H9 (cell line): ENCODE data around the gene STYXL2. TPM values are rescaled to one million over a fixed set of nuclear protein-coding genes. Genes with fewer than 3 reads are reported as not detected.

Experiments
- DNase-seq: peaks from one replicate; pipeline ENCODE4 v3.0.0-alpha.2; 2017
- H2AFZ ChIP-seq: one replicate; pipeline ENCODE4 v1.6.1; 2013; ENCODE audit warnings: mild to moderate bottlenecking, low read length, control low read depth, moderate library complexity
- H2AK5ac ChIP-seq: 2 replicates; pipeline ENCODE4 v1.6.1; 2013; ENCODE audit warnings: low read length, control low read depth, mixed read lengths; ENCODE audit not compliant: insufficient read length
- H2BK120ac ChIP-seq: one replicate; pipeline ENCODE4 v1.6.1; 2013; ENCODE audit warnings: low read depth, mild to moderate bottlenecking, low read length, control low read depth, inconsistent platforms; ENCODE audit not compliant: poor library complexity, severe bottlenecking
- H2BK12ac ChIP-seq: 2 replicates; pipeline ENCODE4 v1.6.1; 2013; ENCODE audit warnings: low read length, control low read depth, mixed read lengths, low read depth; ENCODE audit not compliant: insufficient read length
- H2BK15ac ChIP-seq: 2 replicates; pipeline ENCODE4 v1.6.1; 2013; ENCODE audit warnings: low read depth, low read length, control low read depth
- H2BK20ac ChIP-seq: one replicate; pipeline ENCODE4 v1.6.1; 2013; ENCODE audit warnings: low read depth, mild to moderate bottlenecking, low read length, control low read depth, inconsistent platforms; ENCODE audit not compliant: poor library complexity, severe bottlenecking
- H2BK5ac ChIP-seq: 2 replicates; pipeline ENCODE4 v1.6.1; 2013; ENCODE audit warnings: low read length, control low read depth, mixed read lengths; ENCODE audit not compliant: insufficient read length
- H3K14ac ChIP-seq: 2 replicates; pipeline ENCODE4 v1.6.1; 2013; ENCODE audit warnings: low read length, control low read depth; ENCODE audit not compliant: insufficient read depth
- H3K18ac ChIP-seq: 2 replicates; pipeline ENCODE4 v1.6.1; 2013; ENCODE audit warnings: low read depth, mild to moderate bottlenecking, mixed read lengths, low read length, control low read depth; ENCODE audit not compliant: insufficient read length
- H3K23ac ChIP-seq: 2 replicates; pipeline ENCODE4 v1.6.1; 2013; ENCODE audit warnings: low read length, control low read depth, mixed read lengths, low read depth; ENCODE audit not compliant: insufficient read length
- H3K23me2 ChIP-seq: 2 replicates; pipeline ENCODE4 v1.6.1; 2013; ENCODE audit warnings: low read depth, mild to moderate bottlenecking, mixed read lengths, low read length, control low read depth; ENCODE audit not compliant: insufficient read length, poor library complexity, severe bottlenecking
- H3K27ac ChIP-seq: 2 replicates; pipeline ENCODE4 v1.5.1; 2013; ENCODE audit warnings: low read length, control low read depth, mixed read lengths, low read depth; ENCODE audit not compliant: insufficient read length
- H3K27me3 ChIP-seq: 2 replicates; pipeline ENCODE4 v1.6.1; 2013; ENCODE audit warnings: low read length, control low read depth, inconsistent platforms; ENCODE audit not compliant: insufficient read depth
- H3K4ac ChIP-seq: 2 replicates; pipeline ENCODE4 v1.6.1; 2013; ENCODE audit warnings: low read depth, mild to moderate bottlenecking, control low read depth, inconsistent platforms, low read length, moderate library complexity
- H3K4me1 ChIP-seq: 2 replicates; pipeline ENCODE4 v1.6.1; 2013; ENCODE audit warnings: low read length, control low read depth, inconsistent platforms; ENCODE audit not compliant: insufficient read depth
- H3K4me2 ChIP-seq: 2 replicates; pipeline ENCODE4 v1.6.1; 2013; ENCODE audit warnings: low read length, control low read depth, mixed read lengths; ENCODE audit not compliant: insufficient read length, insufficient read depth
- H3K56ac ChIP-seq: 2 replicates; pipeline ENCODE4 v1.6.1; 2013; ENCODE audit warnings: low read depth, mild to moderate bottlenecking, mixed read lengths, low read length, control low read depth; ENCODE audit not compliant: insufficient read length
- H3K79me1 ChIP-seq: 2 replicates; pipeline ENCODE4 v1.6.1; 2013; ENCODE audit warnings: low read depth, mild to moderate bottlenecking, moderate library complexity, low read length, control low read depth, inconsistent platforms; ENCODE audit not compliant: insufficient read depth, poor library complexity, severe bottlenecking
- H3K79me2 ChIP-seq: 2 replicates; pipeline ENCODE4 v1.6.1; 2013; ENCODE audit warnings: low read length, control low read depth, inconsistent platforms; ENCODE audit not compliant: insufficient read depth
- H3K9ac ChIP-seq: 2 replicates; pipeline ENCODE4 v1.6.1; 2013; ENCODE audit warnings: low read length, control low read depth, mixed read lengths; ENCODE audit not compliant: insufficient read length; ENCODE audit errors: extremely low read depth
- H3K9me3 ChIP-seq: one replicate; pipeline ENCODE4 v1.6.1; 2013; ENCODE audit warnings: low read depth, low read length, inconsistent platforms; ENCODE audit not compliant: control insufficient read depth
- H3T11ph ChIP-seq: one replicate; pipeline ENCODE4 v1.6.1; 2013; ENCODE audit warnings: mild to moderate bottlenecking, low read length, control low read depth, inconsistent platforms
- H4K20me1 ChIP-seq: one replicate; pipeline ENCODE4 v1.6.1; 2013; ENCODE audit not compliant: control insufficient read depth, insufficient read length, insufficient read depth
- H4K5ac ChIP-seq: 2 replicates; pipeline ENCODE4 v1.6.1; 2013; ENCODE audit warnings: low read depth, mild to moderate bottlenecking, mixed read lengths, low read length, control low read depth; ENCODE audit not compliant: insufficient read length
- H4K8ac ChIP-seq: replicated peaks from 2 replicates; pipeline ENCODE4 v1.6.1; 2013; ENCODE audit warnings: low read length, control low read depth, mixed read lengths, low read depth; ENCODE audit not compliant: insufficient read length
- H4K91ac ChIP-seq: 2 replicates; pipeline ENCODE4 v1.6.1; 2013; ENCODE audit warnings: low read depth, mild to moderate bottlenecking, moderate library complexity, mixed read lengths, low read length, control low read depth; ENCODE audit not compliant: insufficient read length
- H3K27ac Mint-ChIP-seq, 3 experiments: 2 replicates in 2 of 3; 3 replicates in 1 of 3; pipeline ENCODE4 v1.8.0; 2020 to 2021; ENCODE audit warnings: mixed read lengths in 3 of 3, mild to moderate bottlenecking in 1 of 3, moderate library complexity in 1 of 3
- H3K27me3 Mint-ChIP-seq: 2 replicates; pipeline ENCODE4 v1.8.0; 2021; ENCODE audit warnings: low read depth, mild to moderate bottlenecking, moderate library complexity, mixed read lengths
- H3K36me3 Mint-ChIP-seq, 3 experiments: 2 replicates in 2 of 3; 3 replicates in 1 of 3; pipeline ENCODE4 v1.8.0; 2020 to 2021; ENCODE audit warnings: low read depth in 3 of 3, mixed read lengths in 3 of 3; ENCODE audit not compliant: insufficient read depth in 1 of 3
- H3K4me1 Mint-ChIP-seq, 2 experiments: 2 replicates each; pipeline ENCODE4 v1.8.0; 2020; ENCODE audit warnings: mixed read lengths in 2 of 2
- H3K4me3 Mint-ChIP-seq, 2 experiments: 2 replicates in 1 of 2; 3 replicates in 1 of 2; pipeline ENCODE4 v1.8.0; 2020 to 2021; ENCODE audit warnings: mild to moderate bottlenecking in 2 of 2, mixed read lengths in 2 of 2, moderate library complexity in 1 of 2
- H3K9me3 Mint-ChIP-seq, 2 experiments: 2 replicates in 1 of 2; 3 replicates in 1 of 2; pipeline ENCODE4 v1.8.0; 2020; ENCODE audit warnings: mild to moderate bottlenecking in 2 of 2, mixed read lengths in 2 of 2, moderate library complexity in 1 of 2
- WGBS: extraction: QIAGEN DNeasy Blood & Tissue Kit; methylation state at CpG from one replicate; pipeline ENCODE4 v1.1.7; 2013; ENCODE audit warnings: missing lambda C conversion rate, low lambda C conversion rate, mixed read lengths; ENCODE audit not compliant: insufficient read length; ENCODE audit errors: extremely low coverage; 5-methylcytosine and 5-hydroxymethylcytosine counted together
- total RNA-seq: library from RNA; stranded (reverse); gene quantifications from 2 replicates; pipeline ENCODE4 v1.2.1, GENCODE V29; 2021
- TF ChIP-seq, protein P1 (sequence below): fragments of 200-600 bp; sonication (generic); conservative IDR thresholded peaks from 3 replicates; pipeline ENCODE4 v1.8.0; 2021; ENCODE audit warnings: antibody characterized with exemption, mild to moderate bottlenecking

Gene STYXL2
- total RNA-seq, 1 experiment from 2014 or later = 0.09 TPM

DNA sequence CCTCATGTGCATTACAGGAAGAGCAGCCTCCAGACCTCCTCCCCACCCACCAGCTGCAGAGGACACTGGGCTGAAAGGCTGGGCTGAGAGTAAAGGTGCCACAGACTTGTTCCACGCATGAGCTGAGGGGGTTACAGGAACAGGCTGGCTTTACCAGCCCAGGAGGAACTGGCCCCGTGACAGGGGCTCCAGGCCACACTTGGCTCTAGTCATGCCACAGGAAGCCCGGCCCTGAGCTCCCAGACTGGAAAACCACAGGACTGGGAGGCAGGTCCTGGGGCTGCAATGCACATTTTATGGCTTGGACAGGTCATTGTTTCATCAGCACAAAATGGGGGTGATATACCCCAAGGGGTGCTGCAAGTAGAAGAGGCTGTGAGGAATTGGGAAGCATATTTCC is 39.3 kb upstream of the STYXL2 start:
- Histone ChIP-seq H3K9ac (no peak overlapping the region), H2BK20ac (no peak overlapping the region), H2BK5ac (no peak overlapping the region), H3K4me2 (no peak overlapping the region), H3K79me1 (no peaks in the 10 kb centered on the region), H3K4me1 (no peaks in the 10 kb centered on the region), H2BK120ac (no peak overlapping the region), H4K20me1 (no peaks in the 10 kb centered on the region), H3K79me2 (no peaks in the 10 kb centered on the region), H3K56ac (no peak overlapping the region), H3K23ac (no peak overlapping the region), H3K9me3 (no peaks in the 10 kb centered on the region), H3K14ac (no peak overlapping the region), H2BK12ac (no peak overlapping the region), H2BK15ac (no peak overlapping the region), H3K4ac (no peak overlapping the region), H4K91ac (no peak overlapping the region), H3K23me2 (no peaks in the 10 kb centered on the region), H3K18ac (no peak overlapping the region), H3K27ac (no peak overlapping the region), H4K8ac (no peak overlapping the region), H3T11ph (no peak overlapping the region), H3K27me3 (no peaks in the 10 kb centered on the region), H2AK5ac (no peak overlapping the region), H4K5ac (no peak overlapping the region), H2AFZ (no peak overlapping the region)
- H3K9me3 Mint-ChIP-seq = no peaks in the 10 kb centered on the region
- peaks cover 4 to 8% of the 10 kb centered on the region in 2 experiments for H3K4me1 Mint-ChIP-seq
- no peak overlapping the region for H3K4me3 Mint-ChIP-seq
- DNase-seq = no peak
- WGBS = no CpG with 5 or more reads among the region's 3 CpGs
- H3K36me3 Mint-ChIP-seq = no peaks in the 10 kb centered on the region; a peak in 1 of 7 replicates
- peaks cover 11% of the 10 kb centered on the region; the same call in 1 of the 2 replicates for H3K27me3 Mint-ChIP-seq
- no peak overlapping the region for H3K27ac Mint-ChIP-seq
- TF ChIP-seq, protein P1, sequence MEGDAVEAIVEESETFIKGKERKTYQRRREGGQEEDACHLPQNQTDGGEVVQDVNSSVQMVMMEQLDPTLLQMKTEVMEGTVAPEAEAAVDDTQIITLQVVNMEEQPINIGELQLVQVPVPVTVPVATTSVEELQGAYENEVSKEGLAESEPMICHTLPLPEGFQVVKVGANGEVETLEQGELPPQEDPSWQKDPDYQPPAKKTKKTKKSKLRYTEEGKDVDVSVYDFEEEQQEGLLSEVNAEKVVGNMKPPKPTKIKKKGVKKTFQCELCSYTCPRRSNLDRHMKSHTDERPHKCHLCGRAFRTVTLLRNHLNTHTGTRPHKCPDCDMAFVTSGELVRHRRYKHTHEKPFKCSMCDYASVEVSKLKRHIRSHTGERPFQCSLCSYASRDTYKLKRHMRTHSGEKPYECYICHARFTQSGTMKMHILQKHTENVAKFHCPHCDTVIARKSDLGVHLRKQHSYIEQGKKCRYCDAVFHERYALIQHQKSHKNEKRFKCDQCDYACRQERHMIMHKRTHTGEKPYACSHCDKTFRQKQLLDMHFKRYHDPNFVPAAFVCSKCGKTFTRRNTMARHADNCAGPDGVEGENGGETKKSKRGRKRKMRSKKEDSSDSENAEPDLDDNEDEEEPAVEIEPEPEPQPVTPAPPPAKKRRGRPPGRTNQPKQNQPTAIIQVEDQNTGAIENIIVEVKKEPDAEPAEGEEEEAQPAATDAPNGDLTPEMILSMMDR = no peak
